Progenitor cell of endocrine pancreas (in vitro differentiated cells): Measurements from ENCODE around the gene MRFAP1. TPM values are rescaled to one million over a fixed set of nuclear protein-coding genes. Genes with fewer than 3 reads are reported as not detected.
A peak's percentile ranks its signal among the peaks of the same experiment; 100 is the strongest.

Experiments used
- DNase-seq: peaks from one replicate; pipeline ENCODE4 v3.0.0; 2021; ENCODE audit warnings: low spot score; ENCODE audit not compliant: unreplicated experiment
- H3K27ac Mint-ChIP-seq: 2 replicates; pipeline ENCODE4 v1.8.0; 2021; ENCODE audit warnings: mild to moderate bottlenecking, moderate library complexity, mixed read lengths
- H3K27me3 Mint-ChIP-seq: 2 replicates; pipeline ENCODE4 v1.8.0; 2021; ENCODE audit warnings: mixed read lengths
- H3K36me3 Mint-ChIP-seq: 2 replicates; pipeline ENCODE4 v1.8.0; 2022; ENCODE audit warnings: mixed read lengths; ENCODE audit not compliant: insufficient read depth
- H3K4me1 Mint-ChIP-seq: 2 replicates; pipeline ENCODE4 v1.8.0; 2021; ENCODE audit warnings: low read depth, mixed read lengths
- H3K4me3 Mint-ChIP-seq: 2 replicates; pipeline ENCODE4 v1.8.0; 2021; ENCODE audit warnings: low read depth, mild to moderate bottlenecking, moderate library complexity, mixed read lengths
- H3K9me3 Mint-ChIP-seq: 2 replicates; pipeline ENCODE4 v1.8.0; 2021; ENCODE audit warnings: low read depth, mixed read lengths
- total RNA-seq: library from RNA; stranded (reverse); gene quantifications from 2 replicates; pipeline ENCODE4 v1.2.1, GENCODE V29; 2021
- TF ChIP-seq, protein P1 (sequence below): fragments of 200-600 bp; sonication (generic); IDR thresholded peaks from one replicate; pipeline ENCODE4 v1.5.0; 2021; ENCODE audit warnings: antibody characterized with exemption, mild to moderate bottlenecking; ENCODE audit not compliant: unreplicated experiment

Gene MRFAP1
- total RNA-seq, 1 donor from 2014 or later, result 223 TPM

DNA sequence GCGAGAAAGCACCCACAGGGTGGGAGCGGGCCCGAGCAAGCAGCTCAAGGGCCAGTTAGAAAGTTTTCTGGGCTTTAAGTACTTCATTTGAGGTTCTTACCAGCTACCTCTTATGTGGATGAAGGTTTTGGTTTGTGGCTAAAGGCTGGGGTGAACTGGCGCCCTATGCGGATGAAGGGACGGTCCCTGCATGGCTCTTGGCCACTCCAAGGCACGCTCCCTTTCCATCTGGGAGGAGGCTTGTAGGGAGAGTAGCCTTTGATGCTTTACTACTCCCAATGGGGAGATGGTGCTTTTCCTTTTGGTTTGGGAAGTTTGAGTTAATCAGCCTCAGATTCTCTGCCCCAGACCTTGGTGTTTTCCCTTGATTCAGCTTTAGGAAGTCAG, 17.7 kb downstream of the MRFAP1 start:
- Mint-ChIP-seq H3K4me1 (no peaks in the 10 kb centered on the region), H3K36me3 (peaks cover 1% of the 10 kb centered on the region), H3K4me3 (no peak overlapping the region), H3K9me3 (peaks cover 3% of the 10 kb centered on the region), H3K27me3 (peaks cover 28% of the 10 kb centered on the region), H3K27ac (no peak overlapping the region)
- TF ChIP-seq, protein P1, sequence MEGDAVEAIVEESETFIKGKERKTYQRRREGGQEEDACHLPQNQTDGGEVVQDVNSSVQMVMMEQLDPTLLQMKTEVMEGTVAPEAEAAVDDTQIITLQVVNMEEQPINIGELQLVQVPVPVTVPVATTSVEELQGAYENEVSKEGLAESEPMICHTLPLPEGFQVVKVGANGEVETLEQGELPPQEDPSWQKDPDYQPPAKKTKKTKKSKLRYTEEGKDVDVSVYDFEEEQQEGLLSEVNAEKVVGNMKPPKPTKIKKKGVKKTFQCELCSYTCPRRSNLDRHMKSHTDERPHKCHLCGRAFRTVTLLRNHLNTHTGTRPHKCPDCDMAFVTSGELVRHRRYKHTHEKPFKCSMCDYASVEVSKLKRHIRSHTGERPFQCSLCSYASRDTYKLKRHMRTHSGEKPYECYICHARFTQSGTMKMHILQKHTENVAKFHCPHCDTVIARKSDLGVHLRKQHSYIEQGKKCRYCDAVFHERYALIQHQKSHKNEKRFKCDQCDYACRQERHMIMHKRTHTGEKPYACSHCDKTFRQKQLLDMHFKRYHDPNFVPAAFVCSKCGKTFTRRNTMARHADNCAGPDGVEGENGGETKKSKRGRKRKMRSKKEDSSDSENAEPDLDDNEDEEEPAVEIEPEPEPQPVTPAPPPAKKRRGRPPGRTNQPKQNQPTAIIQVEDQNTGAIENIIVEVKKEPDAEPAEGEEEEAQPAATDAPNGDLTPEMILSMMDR, result no peak
- DNase-seq, result no peak

DNA sequence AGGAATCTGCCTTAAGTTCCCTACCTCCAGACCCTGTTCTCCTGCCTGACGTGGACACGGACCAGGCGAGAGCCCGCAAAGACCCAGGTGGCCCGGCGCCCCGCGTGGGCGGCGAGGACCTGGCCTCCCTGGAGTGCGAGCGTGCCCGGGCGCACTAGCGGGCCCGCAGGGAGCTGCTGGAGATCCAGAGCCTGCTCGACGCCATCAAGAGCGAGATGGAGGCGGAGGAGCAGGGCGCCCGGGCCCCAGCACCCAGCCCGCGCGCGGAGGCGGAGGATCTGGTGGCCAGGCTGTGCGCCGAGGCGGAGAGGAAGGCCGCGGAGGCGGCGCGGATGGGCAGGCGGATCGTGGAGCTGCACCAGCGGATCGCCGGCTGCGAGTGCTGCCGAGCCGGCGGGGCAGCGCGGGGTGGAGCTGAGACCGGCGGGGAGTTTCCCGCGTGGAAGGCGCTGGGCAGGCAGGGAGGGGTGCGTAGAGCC, 18.2 kb downstream of the MRFAP1 start:
- Mint-ChIP-seq H3K9me3 (peaks cover 3% of the 10 kb centered on the region), H3K27me3 (peaks cover 28% of the 10 kb centered on the region), H3K36me3 (peaks cover 1% of the 10 kb centered on the region), H3K27ac (no peak overlapping the region), H3K4me1 (no peaks in the 10 kb centered on the region), H3K4me3 (peak overlapping the region; percentile 19)
- TF ChIP-seq, protein P1, result no peak
- DNase-seq, result no peak

DNA sequence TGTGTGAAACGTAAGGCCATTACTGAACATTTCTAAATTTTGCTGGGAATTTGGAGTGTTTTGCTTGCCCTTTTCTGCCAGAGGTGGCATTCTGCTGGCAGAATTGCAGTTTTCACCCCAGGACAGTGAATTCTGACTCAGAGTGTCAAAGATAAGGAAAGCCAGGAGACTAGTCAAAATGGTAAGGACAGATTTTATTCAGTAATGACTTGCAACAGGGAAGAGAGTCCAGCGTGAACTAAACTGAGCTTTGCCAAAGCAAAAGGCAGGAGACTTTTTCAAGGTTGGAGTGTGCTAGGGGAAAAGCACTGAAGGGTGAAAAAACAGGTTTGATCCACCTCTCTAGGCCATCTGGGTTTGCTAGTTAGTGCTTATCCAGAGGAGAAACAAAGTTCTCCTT, 19.4 kb downstream of the MRFAP1 start:
- TF ChIP-seq, protein P1, result no peak
- no peak for DNase-seq
- Mint-ChIP-seq H3K36me3 (peaks cover 1% of the 10 kb centered on the region), H3K27ac (no peak overlapping the region), H3K4me1 (no peaks in the 10 kb centered on the region), H3K4me3 (no peak overlapping the region), H3K9me3 (no peaks in the 10 kb centered on the region), H3K27me3 (peaks cover 28% of the 10 kb centered on the region)

DNA sequence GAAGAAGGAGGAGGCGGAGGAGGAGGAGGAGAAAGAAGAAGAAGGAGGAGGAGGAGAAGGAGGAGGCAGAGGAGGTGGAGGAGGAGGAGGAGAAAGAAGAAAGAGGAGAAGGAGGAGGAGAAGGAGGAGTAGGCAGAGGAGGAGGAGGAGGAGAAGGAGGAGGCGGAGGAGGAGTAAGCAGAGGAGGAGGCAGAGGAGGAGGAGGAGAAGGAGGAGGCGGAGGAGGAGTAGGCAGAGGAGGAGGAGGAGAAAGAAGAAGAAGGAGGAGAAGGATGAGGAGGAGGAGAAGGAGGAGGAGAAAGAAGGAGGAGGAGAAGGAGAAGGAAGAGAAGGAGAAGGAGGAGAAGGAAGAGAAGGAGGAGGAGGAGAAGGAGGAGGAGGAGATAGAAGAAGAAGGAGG, 19.9 kb downstream of the MRFAP1 start:
- no peak overlapping the region for H3K27ac Mint-ChIP-seq
- TF ChIP-seq, protein P1, result no peak
- H3K27me3 Mint-ChIP-seq, result peaks cover 28% of the 10 kb centered on the region

DNA sequence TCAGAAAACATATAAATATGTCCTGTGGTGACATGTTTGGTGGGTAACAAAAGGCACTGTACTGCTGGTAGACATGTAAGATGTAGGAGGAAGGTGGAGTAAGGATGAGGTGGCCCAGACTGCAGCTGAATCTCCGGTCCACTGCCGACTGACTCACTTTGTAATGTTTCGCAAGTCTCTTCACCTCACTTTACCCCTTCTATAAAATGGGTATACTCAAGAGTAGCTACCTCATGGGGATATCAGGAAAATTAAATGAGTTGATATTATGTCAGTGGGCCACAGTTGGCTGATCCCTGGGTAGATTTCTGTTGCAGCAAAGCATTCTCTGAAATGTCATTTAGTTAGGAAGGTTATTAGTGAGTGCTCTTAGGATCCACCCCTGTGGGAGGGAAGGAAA, 22.1 kb downstream of the MRFAP1 start:
- Mint-ChIP-seq H3K4me3 (no peak overlapping the region), H3K27ac (no peak overlapping the region), H3K36me3 (peaks cover 1% of the 10 kb centered on the region), H3K27me3 (peaks cover 28% of the 10 kb centered on the region), H3K4me1 (no peaks in the 10 kb centered on the region), H3K9me3 (no peaks in the 10 kb centered on the region)
- no peak for DNase-seq
- TF ChIP-seq, protein P1, result no peak

More for the DNA sequence above, 19.9 kb downstream of the MRFAP1 start:
- no peaks in the 10 kb centered on the region for H3K9me3 Mint-ChIP-seq
- no peak for DNase-seq
- no peak overlapping the region for H3K4me3 Mint-ChIP-seq
- H3K4me1 Mint-ChIP-seq, result no peaks in the 10 kb centered on the region
- H3K36me3 Mint-ChIP-seq, result peaks cover 1% of the 10 kb centered on the region
